ENCODE measurements around the gene KCNN2.
"Not testable (repeated sequence)": the region's sequence is repeated elsewhere in the genome, so short reads cannot be mapped to it uniquely, and the experiment has no call there.

The KCNN2 gene

GRCh38 chr5:114419959-114420358, 58.1 kb downstream of the KCNN2 start:
- no peak overlapping the region for H3K4me3 ChIP-seq (ENCODE audit: low read length)
- no peak for TF ChIP-seq ZNF274 (IDR thresholded peaks at IDR 0.05; ENCODE audit: low read depth, low read length)

- no peak overlapping the region for H3K4me3 ChIP-seq (ENCODE audit: low read length)
These were observed 65.3 kb downstream of the KCNN2 start for GRCh38 chr5:114427204-114427603.

GRCh38 chr5:114430532-114430931, 68.7 kb downstream of the KCNN2 start:
- TF ChIP-seq ZNF274 (IDR thresholded peaks at IDR 0.05; ENCODE audit: low read depth, low read length) = no peak

More at GRCh38 chr5:114427204-114427603, 65.3 kb downstream of the KCNN2 start:
- TF ChIP-seq ZNF274 (IDR thresholded peaks at IDR 0.05; ENCODE audit: low read depth, low read length) = no peak

GRCh38 chr5:114432684-114433083, 70.8 kb downstream of the KCNN2 start:
- not testable (repeated sequence) for H3K4me3 ChIP-seq (ENCODE audit: low read length)

More at GRCh38 chr5:114430532-114430931, 68.7 kb downstream of the KCNN2 start:
- H3K4me3 ChIP-seq (ENCODE audit: low read length) = no peak overlapping the region

GRCh38 chr5:114434396-114435219, 72.7 kb downstream of the KCNN2 start:
- no peak overlapping the region; the same call in 1 of the 2 replicates for H3K4me3 ChIP-seq (ENCODE audit: low read length)
- no peak for TF ChIP-seq ZNF274 (IDR thresholded peaks at IDR 0.05; ENCODE audit: low read depth, low read length)

- TF ChIP-seq ZNF274 (IDR thresholded peaks at IDR 0.05; ENCODE audit: low read depth, low read length) = no peak
- no peak overlapping the region; the same call in 1 of the 2 replicates for H3K4me3 ChIP-seq (ENCODE audit: low read length)
These were observed 73.3 kb downstream of the KCNN2 start for GRCh38 chr5:114435220-114435481.

- no peak for TF ChIP-seq ZNF274 (IDR thresholded peaks at IDR 0.05; ENCODE audit: low read depth, low read length)
- H3K4me3 ChIP-seq (ENCODE audit: low read length) = no peak overlapping the region
These were observed 74.0 kb downstream of the KCNN2 start for GRCh38 chr5:114435885-114436299.

GRCh38 chr5:114437936-114438335, 76.1 kb downstream of the KCNN2 start:
- TF ChIP-seq ZNF274 (IDR thresholded peaks at IDR 0.05; ENCODE audit: low read depth, low read length) = no peak
- no peak overlapping the region for H3K4me3 ChIP-seq (ENCODE audit: low read length)

- H3K4me3 ChIP-seq (ENCODE audit: low read length) = no peak overlapping the region
- TF ChIP-seq ZNF274 (IDR thresholded peaks at IDR 0.05; ENCODE audit: low read depth, low read length) = no peak
These were observed 76.6 kb downstream of the KCNN2 start for GRCh38 chr5:114438471-114438870.

- no peak overlapping the region for H3K4me3 ChIP-seq (ENCODE audit: low read length)
- no peak for TF ChIP-seq ZNF274 (IDR thresholded peaks at IDR 0.05; ENCODE audit: low read depth, low read length)
These were observed 85.4 kb downstream of the KCNN2 start for GRCh38 chr5:114447084-114447773.

- no peak for TF ChIP-seq ZNF274 (IDR thresholded peaks at IDR 0.05; ENCODE audit: low read depth, low read length)
- no peak overlapping the region for H3K4me3 ChIP-seq (ENCODE audit: low read length)
These were observed 86.6 kb downstream of the KCNN2 start for GRCh38 chr5:114448481-114448880.

GRCh38 chr5:114449860-114450421, 88.1 kb downstream of the KCNN2 start:
- H3K4me3 ChIP-seq (ENCODE audit: low read length) = no peak overlapping the region
- TF ChIP-seq ZNF274 (IDR thresholded peaks at IDR 0.05; ENCODE audit: low read depth, low read length) = no peak

- TF ChIP-seq ZNF274 (IDR thresholded peaks at IDR 0.05; ENCODE audit: low read depth, low read length) = no peak
These were observed 88.6 kb downstream of the KCNN2 start for GRCh38 chr5:114450437-114450836.

GRCh38 chr5:114458726-114459125, 96.9 kb downstream of the KCNN2 start:
- no peak for TF ChIP-seq ZNF274 (IDR thresholded peaks at IDR 0.05; ENCODE audit: low read depth, low read length)
- H3K4me3 ChIP-seq (ENCODE audit: low read length) = no peak overlapping the region

More at GRCh38 chr5:114450437-114450836, 88.6 kb downstream of the KCNN2 start:
- no peak overlapping the region for H3K4me3 ChIP-seq (ENCODE audit: low read length)

GRCh38 chr5:114467171-114467570, 105.3 kb downstream of the KCNN2 start:
- H3K4me3 ChIP-seq (ENCODE audit: low read length) = no peak overlapping the region
- no peak for TF ChIP-seq ZNF274 (IDR thresholded peaks at IDR 0.05; ENCODE audit: low read depth, low read length)
